ENCODE data around the gene EFCAB11. TPM values are rescaled to one million over a fixed set of nuclear protein-coding genes. Genes with fewer than 3 reads are reported as not detected.

The EFCAB11 gene
- total RNA-seq, 4 donors from 2014 or later: 5.4 to 13.2 (median 6.3) TPM

DNA sequence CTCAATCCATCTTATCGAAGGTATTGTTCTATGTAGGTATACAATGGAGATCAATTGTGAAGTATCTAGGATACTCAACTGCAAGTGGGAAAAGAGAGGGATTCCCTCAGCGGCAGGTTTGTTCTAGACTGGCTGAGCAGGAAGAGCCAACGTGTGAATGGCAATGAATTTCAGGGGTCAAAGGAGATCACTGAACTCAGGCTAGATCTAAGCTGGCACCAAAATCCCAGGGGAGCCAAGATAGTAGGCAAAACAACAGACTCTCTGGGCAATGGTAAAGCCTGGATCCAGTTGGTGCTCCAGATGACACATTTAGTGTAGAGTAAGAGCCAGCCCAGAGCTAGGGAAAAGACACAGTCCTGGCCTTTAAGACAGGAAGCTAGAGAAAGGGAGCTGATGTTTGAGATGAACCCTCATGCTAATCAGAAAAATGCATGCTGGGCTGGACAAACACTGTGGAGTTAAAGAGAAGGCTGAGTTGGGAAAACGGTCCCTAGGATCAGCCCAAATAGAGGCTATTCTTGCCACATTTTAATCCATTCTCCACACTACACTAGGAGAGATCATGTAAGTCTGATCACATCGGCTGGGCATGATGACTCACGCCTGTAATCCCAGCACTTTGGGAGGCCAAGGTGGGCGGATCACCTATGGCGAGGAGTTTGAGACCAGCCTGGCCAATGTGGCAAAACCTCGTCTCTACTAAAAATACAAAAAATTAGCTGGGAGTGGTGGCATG is 45.6 kb downstream of the EFCAB11 start:
- DNase-seq: no peak
- H3K9me3 ChIP-seq: no peaks in the 10 kb centered on the region
- no peak for TF ChIP-seq POLR2A (IDR thresholded peaks at IDR 0.05)
- TF ChIP-seq, protein P1, sequence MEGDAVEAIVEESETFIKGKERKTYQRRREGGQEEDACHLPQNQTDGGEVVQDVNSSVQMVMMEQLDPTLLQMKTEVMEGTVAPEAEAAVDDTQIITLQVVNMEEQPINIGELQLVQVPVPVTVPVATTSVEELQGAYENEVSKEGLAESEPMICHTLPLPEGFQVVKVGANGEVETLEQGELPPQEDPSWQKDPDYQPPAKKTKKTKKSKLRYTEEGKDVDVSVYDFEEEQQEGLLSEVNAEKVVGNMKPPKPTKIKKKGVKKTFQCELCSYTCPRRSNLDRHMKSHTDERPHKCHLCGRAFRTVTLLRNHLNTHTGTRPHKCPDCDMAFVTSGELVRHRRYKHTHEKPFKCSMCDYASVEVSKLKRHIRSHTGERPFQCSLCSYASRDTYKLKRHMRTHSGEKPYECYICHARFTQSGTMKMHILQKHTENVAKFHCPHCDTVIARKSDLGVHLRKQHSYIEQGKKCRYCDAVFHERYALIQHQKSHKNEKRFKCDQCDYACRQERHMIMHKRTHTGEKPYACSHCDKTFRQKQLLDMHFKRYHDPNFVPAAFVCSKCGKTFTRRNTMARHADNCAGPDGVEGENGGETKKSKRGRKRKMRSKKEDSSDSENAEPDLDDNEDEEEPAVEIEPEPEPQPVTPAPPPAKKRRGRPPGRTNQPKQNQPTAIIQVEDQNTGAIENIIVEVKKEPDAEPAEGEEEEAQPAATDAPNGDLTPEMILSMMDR (IDR thresholded peaks at IDR 0.05): no peak
- H3K4me3 ChIP-seq (replicated peaks in 1 of 3): no peak overlapping the region
- no peaks in the 10 kb centered on the region for H3K27me3 ChIP-seq
- H3K27ac ChIP-seq: no peak overlapping the region
- 92 to 94% methylated on average over 9 of the region's 9 CpGs for WGBS, 2 donors
- peaks cover 0 to 4% of the 10 kb centered on the region in 2 donors for H3K4me1 ChIP-seq
- H3K36me3 ChIP-seq: no peaks in the 10 kb centered on the region
- intact Hi-C loops (cut with DNase I): no loop called here

DNA sequence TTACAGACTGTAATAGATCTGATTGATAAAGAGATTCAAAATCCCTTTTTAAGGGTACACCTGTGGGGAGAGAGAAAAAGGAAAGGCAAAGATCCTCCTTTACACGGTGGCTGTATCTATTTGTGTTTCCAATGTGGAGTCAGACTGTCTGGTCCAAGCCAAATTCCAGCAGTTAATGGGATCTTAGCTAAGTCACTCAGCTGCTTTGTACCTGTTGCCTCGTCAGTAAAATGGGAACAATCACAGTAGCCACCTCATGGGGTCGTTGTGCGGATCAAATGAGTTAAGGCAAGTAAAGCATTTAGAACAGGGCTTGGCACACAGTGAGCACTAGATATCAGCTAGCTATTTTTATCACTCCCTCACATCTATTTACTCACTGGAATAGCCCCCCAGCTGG is 46.9 kb downstream of the EFCAB11 start:
- Histone ChIP-seq H3K27me3 (no peaks in the 10 kb centered on the region), H3K9me3 (no peaks in the 10 kb centered on the region), H3K4me3 (replicated peaks in 1 of 3) (no peak overlapping the region), H3K36me3 (no peaks in the 10 kb centered on the region), H3K4me1 (peaks cover 0 to 4% of the 10 kb centered on the region in 2 donors), H3K27ac (no peak overlapping the region)
- TF ChIP-seq POLR2A (IDR thresholded peaks at IDR 0.05): no peak
- TF ChIP-seq, protein P1 (IDR thresholded peaks at IDR 0.05): no peak
- WGBS, 2 donors: 83 to 85% methylated on average over 4 of the region's 4 CpGs
- intact Hi-C loops (cut with DNase I): no loop called here
- no peak for DNase-seq

DNA sequence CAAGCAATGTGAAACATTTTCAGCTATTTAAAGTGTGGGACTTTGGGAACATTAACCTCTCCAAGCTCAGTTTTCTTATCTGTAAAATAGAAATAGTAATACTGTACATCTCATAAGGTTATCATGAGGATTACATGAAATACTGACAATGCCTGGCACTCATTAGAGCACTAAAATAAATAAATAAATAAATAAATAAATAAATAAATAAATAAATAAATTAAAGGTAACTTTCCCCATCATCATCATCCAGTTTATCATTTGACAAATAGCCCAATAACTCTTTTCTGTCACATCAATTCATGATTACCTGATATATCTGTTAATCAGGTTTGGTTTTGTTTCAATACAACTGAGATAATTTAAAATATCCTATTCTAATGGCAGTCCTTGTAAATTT is 48.5 kb downstream of the EFCAB11 start:
- no peaks in the 10 kb centered on the region for H3K27me3 ChIP-seq
- intact Hi-C loops (cut with DNase I): no loop called here
- TF ChIP-seq, protein P1 (IDR thresholded peaks at IDR 0.05): no peak
- TF ChIP-seq POLR2A (IDR thresholded peaks at IDR 0.05): no peak

DNA sequence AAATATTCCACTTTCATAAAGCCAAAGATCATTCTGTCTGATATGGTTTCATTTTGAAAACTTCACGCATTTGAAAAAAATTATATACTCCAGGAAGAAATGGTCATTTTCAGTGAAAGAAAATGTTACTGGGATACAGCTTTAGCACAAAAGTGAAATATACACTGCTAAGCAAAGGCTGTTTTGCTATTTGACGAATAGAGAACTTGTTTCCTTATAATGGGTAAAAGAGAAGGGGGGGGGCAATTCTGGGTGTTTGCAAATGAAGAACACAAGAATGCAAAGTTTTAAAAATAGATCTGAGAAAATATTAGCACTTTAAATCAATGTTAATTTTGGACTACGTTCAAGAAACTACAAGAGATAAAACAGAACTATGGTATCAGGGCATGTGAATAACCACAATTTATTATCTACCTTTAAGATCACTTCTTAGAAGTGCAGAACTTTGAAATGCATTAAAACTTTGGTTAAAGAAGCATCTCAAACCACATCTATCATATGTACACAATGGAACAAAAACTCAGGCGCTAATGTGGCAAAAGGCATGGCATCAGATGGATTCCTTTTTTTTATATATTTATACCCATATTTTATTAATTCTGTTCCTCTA is 51.1 kb downstream of the EFCAB11 start:
- intact Hi-C loops (cut with DNase I): no loop called here
- H3K27ac ChIP-seq: no peak overlapping the region
- no peaks in the 10 kb centered on the region for H3K4me1 ChIP-seq
- H3K27me3 ChIP-seq: no peaks in the 10 kb centered on the region
- no peak for DNase-seq
- TF ChIP-seq POLR2A (IDR thresholded peaks at IDR 0.05): no peak
- TF ChIP-seq, protein P1 (IDR thresholded peaks at IDR 0.05): no peak
- WGBS, 2 donors: 55 to 64% methylated on average over 4 of the region's 4 CpGs
- H3K9me3 ChIP-seq: no peaks in the 10 kb centered on the region
- H3K4me3 ChIP-seq (replicated peaks in 1 of 3): no peak overlapping the region
- H3K36me3 ChIP-seq: no peaks in the 10 kb centered on the region

More for the DNA sequence above, 48.5 kb downstream of the EFCAB11 start:
- Histone ChIP-seq H3K4me1 (no peaks in the 10 kb centered on the region), H3K27ac (no peak overlapping the region), H3K36me3 (no peaks in the 10 kb centered on the region), H3K9me3 (no peaks in the 10 kb centered on the region), H3K4me3 (replicated peaks in 1 of 3) (no peak overlapping the region)
- no peak for DNase-seq

DNA sequence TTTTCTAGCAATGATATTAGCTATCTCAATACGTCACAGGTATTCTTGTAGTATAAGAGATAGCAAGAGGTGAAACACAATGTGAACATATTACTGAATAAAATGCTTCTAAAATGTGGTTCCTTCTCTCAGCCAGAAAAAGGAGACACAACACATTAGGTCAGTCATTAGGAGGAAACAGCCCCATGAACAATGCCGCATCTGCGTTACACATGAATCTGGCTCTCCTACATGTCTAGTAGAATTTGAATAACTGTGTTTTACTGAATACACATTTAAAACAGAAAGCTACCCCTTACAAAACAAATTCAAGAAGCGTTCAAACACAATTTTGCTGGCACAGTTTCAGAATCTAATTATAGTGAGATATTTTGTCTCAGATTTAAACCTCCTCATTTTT is 51.6 kb downstream of the EFCAB11 start:
- intact Hi-C loops (cut with DNase I): no loop called here
- no peak for DNase-seq

More for the DNA sequence above, 51.6 kb downstream of the EFCAB11 start:
- H3K27me3 ChIP-seq: no peaks in the 10 kb centered on the region
- TF ChIP-seq, protein P1 (IDR thresholded peaks at IDR 0.05): no peak
- no peak for TF ChIP-seq POLR2A (IDR thresholded peaks at IDR 0.05)
- no peak overlapping the region for H3K27ac ChIP-seq
- no peaks in the 10 kb centered on the region for H3K36me3 ChIP-seq
- no peaks in the 10 kb centered on the region for H3K9me3 ChIP-seq
- WGBS, 2 donors: 80 to 81% methylated on average over 4 of the region's 4 CpGs
- H3K4me3 ChIP-seq (replicated peaks in 1 of 3): no peak overlapping the region
- no peaks in the 10 kb centered on the region for H3K4me1 ChIP-seq

Data from thyroid gland (tissue), 4 donors.